Measurements from ENCODE around the gene ELAC2. TPM values are rescaled to one million over a fixed set of nuclear protein-coding genes. Genes with fewer than 3 reads are reported as not detected.

ELAC2 gene
- total RNA-seq, 2 experiments from 2014 or later = 51.6 to 53.3 TPM

DNA sequence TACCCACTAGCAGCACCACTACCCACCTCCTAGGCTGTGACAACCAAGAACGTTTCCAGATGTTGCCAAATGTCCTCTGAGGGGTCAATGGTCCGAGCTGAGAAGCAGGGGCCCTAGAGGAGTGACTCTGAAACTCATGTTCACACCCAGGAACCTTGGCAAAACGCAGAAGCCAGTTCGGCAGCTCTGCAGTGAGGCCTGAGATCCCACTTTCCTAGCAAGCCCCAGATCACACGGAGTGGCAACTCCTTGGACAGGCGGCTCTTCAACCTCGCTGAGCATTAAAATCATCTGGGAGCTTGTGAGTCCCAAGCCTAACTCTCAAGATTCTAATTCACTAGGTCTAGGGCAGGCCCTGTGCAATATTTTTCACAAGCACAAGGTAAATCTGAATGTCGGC lies 17.3 kb downstream of the ELAC2 start:
- ChIA-PET POLR2A (no interaction called here), CTCF (no interaction called here)
- Mint-ChIP-seq H3K27ac (no peak overlapping the region), H3K36me3 (ENCODE audit: low read depth) (peaks cover 74% of the 10 kb centered on the region), H3K4me3 (no peak overlapping the region), H3K27me3 (no peaks in the 10 kb centered on the region), H3K4me1 (ENCODE audit: low read depth) (peaks cover 8% of the 10 kb centered on the region), H3K9me3 (no peaks in the 10 kb centered on the region)
- no peak for TF ChIP-seq CTCF (IDR thresholded peaks at IDR 0.05)
- no peak for DNase-seq
- ATAC-seq (ENCODE audit: poor library complexity) = no peak
- Histone ChIP-seq H3K4me3 (ENCODE audit: low read length) (no peak overlapping the region), H3K27ac (ENCODE audit: low read depth in 1 of 2, low read length in 2 of 2) (no peak overlapping the region), H3K9me3 (ENCODE audit: control insufficient read depth in 1 of 2, insufficient read depth in 1 of 2, low read length in 2 of 2) (no peaks in the 10 kb centered on the region), H3K4me1 (ENCODE audit: insufficient read depth, low read length) (no peaks in the 10 kb centered on the region), H3K27me3 (ENCODE audit: control insufficient read depth in 1 of 2, insufficient read depth in 2 of 2, low read length in 2 of 2) (no peaks in the 10 kb centered on the region), H3K36me3 (ENCODE audit: insufficient read depth, low read length) (peaks cover 98% of the 10 kb centered on the region)
- intact Hi-C loops (cut with DNase I, micrococcal nuclease) = loop anchor here in 1 of 2 experiments (5.0 kb wide), 1 partner anchor 818 kb away; no protein-coding TSS in a partner anchor

DNA sequence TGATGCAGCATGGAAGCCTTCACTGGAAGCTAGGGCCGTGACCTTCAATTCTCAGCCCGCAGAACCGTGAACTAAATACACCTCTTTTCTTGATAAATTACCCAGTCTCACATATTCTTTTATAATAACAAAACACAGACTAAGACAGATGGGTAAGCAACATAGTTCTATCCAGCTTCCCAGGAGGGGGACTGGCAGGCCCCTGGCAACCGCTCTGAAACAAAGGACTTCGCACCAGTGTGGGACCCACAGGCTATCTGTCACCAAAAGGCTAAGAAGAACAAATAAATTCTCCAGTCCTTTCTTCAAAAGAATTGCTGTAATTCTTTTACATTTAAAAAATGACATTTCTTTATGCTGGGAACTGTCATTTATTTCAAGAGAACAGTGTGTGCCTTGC lies 19.0 kb downstream of the ELAC2 start:
- Mint-ChIP-seq H3K36me3 (ENCODE audit: low read depth) (peaks cover 74% of the 10 kb centered on the region), H3K4me1 (ENCODE audit: low read depth) (peaks cover 3% of the 10 kb centered on the region), H3K9me3 (no peaks in the 10 kb centered on the region), H3K4me3 (no peak overlapping the region), H3K27ac (no peak overlapping the region), H3K27me3 (no peaks in the 10 kb centered on the region)
- H3K4me3 ChIP-seq (ENCODE audit: low read length) = no peak overlapping the region
- H3K27ac ChIP-seq (ENCODE audit: low read depth in 1 of 2, low read length in 2 of 2) = no peak overlapping the region
- DNase-seq = no peak
- CTCF ChIA-PET = no interaction called here
- H3K4me1 ChIP-seq (ENCODE audit: insufficient read depth, low read length) = no peaks in the 10 kb centered on the region
- no peak for ATAC-seq (ENCODE audit: poor library complexity)
- intact Hi-C loops (cut with DNase I, micrococcal nuclease) = no loop called here
- peaks cover 98% of the 10 kb centered on the region for H3K36me3 ChIP-seq (ENCODE audit: insufficient read depth, low read length)
- H3K9me3 ChIP-seq (ENCODE audit: control insufficient read depth in 1 of 2, insufficient read depth in 1 of 2, low read length in 2 of 2) = no peaks in the 10 kb centered on the region
- H3K27me3 ChIP-seq (ENCODE audit: control insufficient read depth in 1 of 2, insufficient read depth in 2 of 2, low read length in 2 of 2) = no peaks in the 10 kb centered on the region
- POLR2A ChIA-PET = no interaction called here
- TF ChIP-seq CTCF (IDR thresholded peaks at IDR 0.05) = no peak

DNA sequence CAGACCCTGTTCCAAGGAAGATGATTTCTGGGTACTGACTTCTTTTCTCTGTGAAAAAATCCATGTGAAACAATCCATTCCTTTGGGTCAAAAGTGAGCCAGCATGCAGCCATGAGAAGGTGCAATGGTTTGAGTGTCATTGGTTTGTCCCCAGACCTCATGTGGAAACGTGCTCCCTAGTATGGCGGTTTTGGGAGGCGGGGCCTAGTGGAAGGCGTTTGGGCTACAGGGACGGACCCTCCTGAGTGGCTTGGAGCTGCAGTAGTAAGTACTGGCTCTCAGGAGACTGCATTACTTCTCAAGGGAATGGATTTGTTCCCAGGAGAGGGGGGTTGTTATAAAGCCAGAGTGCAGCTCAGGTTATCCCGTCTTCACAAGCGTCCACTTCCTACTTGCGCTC lies 19.4 kb downstream of the ELAC2 start:
- no peaks in the 10 kb centered on the region for H3K27me3 Mint-ChIP-seq
- H3K36me3 Mint-ChIP-seq (ENCODE audit: low read depth) = peaks cover 74% of the 10 kb centered on the region
- H3K4me3 Mint-ChIP-seq = no peak overlapping the region
- no peak for ATAC-seq (ENCODE audit: poor library complexity)
- intact Hi-C loops (cut with DNase I, micrococcal nuclease) = no loop called here
- peaks cover 97% of the 10 kb centered on the region for H3K36me3 ChIP-seq (ENCODE audit: insufficient read depth, low read length)
- no peak overlapping the region for H3K27ac ChIP-seq (ENCODE audit: low read depth in 1 of 2, low read length in 2 of 2)
- no peak for TF ChIP-seq CTCF (IDR thresholded peaks at IDR 0.05)
- H3K9me3 ChIP-seq (ENCODE audit: control insufficient read depth in 1 of 2, insufficient read depth in 1 of 2, low read length in 2 of 2) = no peaks in the 10 kb centered on the region
- ChIA-PET POLR2A (no interaction called here), CTCF (no interaction called here)
- H3K27ac Mint-ChIP-seq = no peak overlapping the region
- H3K4me1 Mint-ChIP-seq (ENCODE audit: low read depth) = no peaks in the 10 kb centered on the region
- no peaks in the 10 kb centered on the region for H3K27me3 ChIP-seq (ENCODE audit: control insufficient read depth in 1 of 2, insufficient read depth in 2 of 2, low read length in 2 of 2)
- no peaks in the 10 kb centered on the region for H3K4me1 ChIP-seq (ENCODE audit: insufficient read depth, low read length)
- DNase-seq = no peak
- H3K4me3 ChIP-seq (ENCODE audit: low read length) = no peak overlapping the region
- H3K9me3 Mint-ChIP-seq = no peaks in the 10 kb centered on the region
